GM20000 (cell line): ENCODE data around the gene MIF.

Experiments
- DNase-seq: peaks from one replicate; pipeline ENCODE4 v3.0.0; 2012; ENCODE audit warnings: low spot score
- CTCF ChIP-seq: IDR thresholded peaks from 2 replicates; pipeline ENCODE4 v1.5.1; 2012; ENCODE audit warnings: mild to moderate bottlenecking, control low read depth; ENCODE audit errors: extremely low read depth, missing control alignments

MIF gene

GRCh38 chr22:23908587-23909205 lies 14.5 kb downstream of the MIF start:
- no peak for TF ChIP-seq CTCF
- no peak for DNase-seq

- TF ChIP-seq CTCF, result no peak
- DNase-seq, result no peak
Observed at GRCh38 chr22:23909296-23909898, 15.2 kb downstream of the MIF start.

GRCh38 chr22:23910496-23911190 lies 16.5 kb downstream of the MIF start:
- TF ChIP-seq CTCF, result no peak
- DNase-seq, result no peak

- TF ChIP-seq CTCF, result no peak
- DNase-seq, result no peak
Observed at GRCh38 chr22:23911318-23911980, 17.3 kb downstream of the MIF start.

GRCh38 chr22:23912293-23912903 lies 18.2 kb downstream of the MIF start:
- no peak for DNase-seq
- TF ChIP-seq CTCF, result no peak

- DNase-seq, result peak; percentile 45
Observed at GRCh38 chr22:23913306-23913660, 19.1 kb downstream of the MIF start.

More at GRCh38 chr22:23913306-23913660, 19.1 kb downstream of the MIF start:
- no peak for TF ChIP-seq CTCF
